K562 treated with DMSO at 1 percent for 12 hours (cell line): Measurements from ENCODE around the gene MGMT. TPM values are rescaled to one million over a fixed set of nuclear protein-coding genes. Genes with fewer than 3 reads are reported as not detected.

Experiments used
- total RNA-seq: library from RNA; unstranded; fragments of 300-600 nt; gene quantifications from 2 replicates; pipeline ENCODE4 v1.2.3, GENCODE V29; 2022; ENCODE audit not compliant: insufficient read depth

The MGMT gene
- 0.82 TPM in 1 of 2 replicates, not detected in the other for total RNA-seq

DNA sequence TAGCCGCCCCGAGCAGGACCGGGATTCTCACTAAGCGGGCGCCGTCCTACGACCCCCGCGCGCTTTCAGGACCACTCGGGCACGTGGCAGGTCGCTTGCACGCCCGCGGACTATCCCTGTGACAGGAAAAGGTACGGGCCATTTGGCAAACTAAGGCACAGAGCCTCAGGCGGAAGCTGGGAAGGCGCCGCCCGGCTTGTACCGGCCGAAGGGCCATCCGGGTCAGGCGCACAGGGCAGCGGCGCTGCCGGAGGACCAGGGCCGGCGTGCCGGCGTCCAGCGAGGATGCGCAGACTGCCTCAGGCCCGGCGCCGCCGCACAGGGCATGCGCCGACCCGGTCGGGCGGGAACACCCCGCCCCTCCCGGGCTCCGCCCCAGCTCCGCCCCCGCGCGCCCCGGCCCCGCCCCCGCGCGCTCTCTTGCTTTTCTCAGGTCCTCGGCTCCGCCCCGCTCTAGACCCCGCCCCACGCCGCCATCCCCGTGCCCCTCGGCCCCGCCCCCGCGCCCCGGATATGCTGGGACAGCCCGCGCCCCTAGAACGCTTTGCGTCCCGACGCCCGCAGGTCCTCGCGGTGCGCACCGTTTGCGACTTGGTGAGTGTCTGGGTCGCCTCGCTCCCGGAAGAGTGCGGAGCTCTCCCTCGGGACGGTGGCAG is at the start of gene MGMT:
MGMT (plus strand) TSS at position 539 of the 656 bp plus-strand sequence.

